ENCODE measurements around the gene PI4KB. TPM values are rescaled to one million over a fixed set of nuclear protein-coding genes. Genes with fewer than 3 reads are reported as not detected.

Gene PI4KB
- total RNA-seq, 1 donor from 2014 or later: 60.7 TPM

DNA sequence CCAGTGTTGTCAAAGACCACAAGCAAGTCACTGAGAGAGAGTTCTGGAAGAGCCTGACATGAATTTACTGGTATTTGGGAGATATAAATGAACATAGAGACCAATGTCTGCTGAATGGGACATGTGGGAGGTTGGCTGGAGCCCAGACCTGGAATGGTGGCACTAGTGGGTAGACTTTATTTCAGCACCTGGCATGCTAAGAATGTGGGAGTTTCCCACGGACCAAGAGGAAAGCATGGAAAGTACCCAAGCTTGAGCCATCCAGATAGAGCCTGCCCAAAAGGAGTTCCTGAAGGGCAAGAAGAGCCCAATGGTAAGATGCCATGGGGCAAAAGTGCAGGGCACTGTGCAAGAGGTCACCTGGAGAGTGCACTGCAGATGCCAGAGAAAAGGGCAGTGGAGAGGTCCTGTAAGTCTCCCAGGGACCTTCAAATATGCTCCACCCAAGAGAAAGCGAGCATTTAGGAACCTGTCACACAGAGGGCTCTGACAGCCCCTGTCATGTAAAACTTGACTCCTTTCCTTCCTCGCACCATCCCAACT lies 53.2 kb downstream of the PI4KB start:
- no peak overlapping the region for H3K4me3 Mint-ChIP-seq
- TF ChIP-seq CTCF (conservative IDR thresholded peaks at IDR 0.05): no peak
- H3K36me3 Mint-ChIP-seq: peaks cover 5% of the 10 kb centered on the region
- peak overlapping the region; percentile 8 for H3K27ac Mint-ChIP-seq
- H3K4me1 Mint-ChIP-seq (ENCODE audit: unreplicated experiment): no peaks in the 10 kb centered on the region
- no peaks in the 10 kb centered on the region for H3K9me3 Mint-ChIP-seq
- DNase-seq (ENCODE audit: extremely low spot score, unreplicated experiment): no peak
- peaks cover 3% of the 10 kb centered on the region for H3K27me3 Mint-ChIP-seq

- no peaks in the 10 kb centered on the region for H3K27me3 Mint-ChIP-seq
- H3K27ac Mint-ChIP-seq: no peak overlapping the region
- no peaks in the 10 kb centered on the region for H3K9me3 Mint-ChIP-seq
- no peaks in the 10 kb centered on the region for H3K4me1 Mint-ChIP-seq (ENCODE audit: unreplicated experiment)
- no peak for TF ChIP-seq CTCF (conservative IDR thresholded peaks at IDR 0.05)
- no peak for DNase-seq (ENCODE audit: extremely low spot score, unreplicated experiment)
- no peak overlapping the region for H3K4me3 Mint-ChIP-seq
- peaks cover 29% of the 10 kb centered on the region for H3K36me3 Mint-ChIP-seq
These were observed 59.5 kb downstream of the PI4KB start for GRCh38 chr1:151267760-151268159.

DNA sequence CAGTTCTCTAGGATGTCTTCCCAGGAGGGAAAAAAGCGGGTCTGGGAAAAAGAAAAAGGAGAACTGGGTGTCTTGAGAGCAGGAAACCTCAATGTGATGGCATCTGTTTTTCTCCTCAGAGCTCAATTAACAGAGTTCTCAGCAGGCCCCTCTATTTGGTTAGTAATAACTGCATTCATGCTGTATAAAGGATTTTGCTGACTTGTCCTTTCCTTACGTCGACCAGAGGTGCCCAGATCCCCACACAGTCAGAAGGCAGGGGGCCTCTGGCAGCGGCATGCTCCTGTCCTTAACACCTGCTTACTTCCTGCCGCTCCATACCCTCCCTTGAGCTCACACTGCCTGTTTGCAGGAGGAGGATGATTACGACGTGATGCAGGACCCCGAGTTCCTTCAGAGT lies 60.4 kb downstream of the PI4KB start:
- H3K36me3 Mint-ChIP-seq: peaks cover 33% of the 10 kb centered on the region
- no peak for TF ChIP-seq CTCF (conservative IDR thresholded peaks at IDR 0.05)
- no peak overlapping the region for H3K4me3 Mint-ChIP-seq
- H3K9me3 Mint-ChIP-seq: no peaks in the 10 kb centered on the region
- H3K27ac Mint-ChIP-seq: no peak overlapping the region
- no peaks in the 10 kb centered on the region for H3K27me3 Mint-ChIP-seq
- no peaks in the 10 kb centered on the region for H3K4me1 Mint-ChIP-seq (ENCODE audit: unreplicated experiment)
- no peak for DNase-seq (ENCODE audit: extremely low spot score, unreplicated experiment)

DNA sequence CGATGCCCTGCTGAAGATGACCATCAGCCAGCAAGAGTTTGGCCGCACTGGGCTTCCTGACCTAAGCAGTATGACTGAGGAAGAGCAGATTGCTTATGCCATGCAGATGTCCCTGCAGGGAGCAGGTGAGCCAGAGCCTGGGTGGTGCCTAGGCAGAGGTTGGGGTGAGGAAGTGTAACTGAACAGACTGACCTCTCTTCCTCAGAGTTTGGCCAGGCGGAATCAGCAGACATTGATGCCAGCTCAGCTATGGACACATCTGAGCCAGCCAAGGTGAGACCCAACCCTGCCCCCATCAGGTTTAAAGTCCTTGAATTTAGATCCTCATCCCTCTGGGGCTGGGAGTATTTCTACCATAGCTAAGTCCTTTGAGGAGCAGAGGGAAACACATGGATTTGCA lies 60.9 kb downstream of the PI4KB start:
- Mint-ChIP-seq H3K4me1 (ENCODE audit: unreplicated experiment) (no peaks in the 10 kb centered on the region), H3K4me3 (no peak overlapping the region), H3K9me3 (no peaks in the 10 kb centered on the region), H3K27ac (no peak overlapping the region), H3K27me3 (no peaks in the 10 kb centered on the region), H3K36me3 (peaks cover 33% of the 10 kb centered on the region)
- no peak for DNase-seq (ENCODE audit: extremely low spot score, unreplicated experiment)
- TF ChIP-seq CTCF (conservative IDR thresholded peaks at IDR 0.05): no peak

DNA sequence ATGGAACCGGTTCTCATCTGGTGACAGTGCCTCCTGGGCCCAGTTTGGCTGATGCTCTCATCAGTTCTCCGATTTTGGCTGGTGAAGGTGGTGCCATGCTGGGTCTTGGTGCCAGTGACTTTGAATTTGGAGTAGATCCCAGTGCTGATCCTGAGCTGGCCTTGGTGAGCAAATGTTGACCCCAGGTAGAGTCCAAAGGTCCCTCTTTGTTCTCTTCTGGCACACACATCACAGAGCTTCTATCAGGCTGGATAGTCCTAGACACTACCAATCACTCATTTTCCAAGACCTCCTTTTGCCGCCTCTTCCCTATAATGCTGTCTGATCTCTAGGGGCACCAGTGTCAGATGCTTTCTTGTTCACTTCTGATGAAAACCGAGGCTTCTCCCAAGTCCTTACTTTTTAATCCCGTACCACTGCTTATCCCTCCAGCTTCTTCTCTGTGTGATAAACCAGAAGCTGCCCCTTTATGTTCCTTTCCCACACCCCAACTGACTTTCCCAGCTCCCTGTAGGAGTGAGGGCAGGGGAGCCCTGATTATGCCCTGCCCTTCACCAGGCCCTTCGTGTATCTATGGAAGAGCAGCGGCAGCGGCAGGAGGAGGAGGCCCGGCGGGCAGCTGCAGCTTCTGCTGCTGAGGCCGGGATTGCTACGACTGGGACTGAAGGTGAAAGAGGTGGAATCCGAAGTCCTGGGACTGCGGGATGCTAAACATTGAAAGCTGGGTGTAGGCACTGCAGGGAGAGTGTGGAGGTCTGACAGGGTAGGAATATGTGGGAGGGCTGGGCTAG lies 61.6 kb downstream of the PI4KB start:
- DNase-seq (ENCODE audit: extremely low spot score, unreplicated experiment): no peak
- H3K4me3 Mint-ChIP-seq: no peak overlapping the region
- H3K27me3 Mint-ChIP-seq: no peaks in the 10 kb centered on the region
- no peaks in the 10 kb centered on the region for H3K4me1 Mint-ChIP-seq (ENCODE audit: unreplicated experiment)
- no peaks in the 10 kb centered on the region for H3K9me3 Mint-ChIP-seq
- TF ChIP-seq CTCF (conservative IDR thresholded peaks at IDR 0.05): no peak
- H3K27ac Mint-ChIP-seq: peak overlapping the region; percentile 33
- peaks cover 33% of the 10 kb centered on the region for H3K36me3 Mint-ChIP-seq
